Measurements from ENCODE around the gene CCDC15.

CCDC15 gene

DNA sequence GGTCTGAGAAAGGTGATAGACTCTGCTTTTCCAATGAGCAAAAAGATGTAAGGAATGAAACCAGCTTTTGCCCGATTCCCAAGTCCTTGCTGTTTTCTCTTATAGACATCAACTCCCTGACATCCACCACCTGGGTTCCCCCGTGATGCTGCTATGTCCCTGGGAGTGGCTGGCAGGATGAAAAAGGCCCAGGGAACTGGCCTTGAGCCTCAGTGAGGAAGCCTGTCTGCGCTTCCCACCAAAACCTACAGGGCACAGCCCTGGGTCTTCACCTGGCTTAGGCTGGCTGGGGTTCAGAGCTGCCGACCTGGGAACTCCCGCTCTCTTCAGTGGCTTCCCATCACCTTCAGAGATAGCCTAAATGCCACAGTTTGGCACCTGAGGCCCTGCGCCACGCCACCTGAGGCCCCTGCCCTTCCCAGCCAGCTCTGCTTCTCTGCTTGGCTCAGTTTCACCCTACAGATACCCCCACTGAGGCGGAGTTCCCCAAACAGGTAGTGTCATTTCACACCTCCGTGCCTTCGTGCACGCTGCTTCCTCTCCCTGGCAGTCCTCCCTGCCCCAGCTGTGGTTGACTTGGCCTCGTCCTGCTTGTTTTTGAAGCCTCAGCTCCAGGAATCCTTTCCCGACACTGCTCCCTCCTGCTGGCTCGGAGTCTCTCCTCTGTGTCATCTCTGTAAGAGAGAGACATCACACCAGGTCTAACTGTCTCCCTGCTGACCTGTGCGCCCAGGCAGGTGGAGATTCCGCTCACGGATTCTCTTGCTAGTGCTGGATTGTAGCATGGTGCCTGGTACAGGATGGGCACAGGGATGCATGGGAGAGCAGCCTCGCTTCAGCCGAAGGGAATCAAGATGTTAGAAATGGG, 119.8 kb downstream of the CCDC15 start:
- DNase-seq (ENCODE audit: low spot score), result no peak
- TF ChIP-seq, protein P1, sequence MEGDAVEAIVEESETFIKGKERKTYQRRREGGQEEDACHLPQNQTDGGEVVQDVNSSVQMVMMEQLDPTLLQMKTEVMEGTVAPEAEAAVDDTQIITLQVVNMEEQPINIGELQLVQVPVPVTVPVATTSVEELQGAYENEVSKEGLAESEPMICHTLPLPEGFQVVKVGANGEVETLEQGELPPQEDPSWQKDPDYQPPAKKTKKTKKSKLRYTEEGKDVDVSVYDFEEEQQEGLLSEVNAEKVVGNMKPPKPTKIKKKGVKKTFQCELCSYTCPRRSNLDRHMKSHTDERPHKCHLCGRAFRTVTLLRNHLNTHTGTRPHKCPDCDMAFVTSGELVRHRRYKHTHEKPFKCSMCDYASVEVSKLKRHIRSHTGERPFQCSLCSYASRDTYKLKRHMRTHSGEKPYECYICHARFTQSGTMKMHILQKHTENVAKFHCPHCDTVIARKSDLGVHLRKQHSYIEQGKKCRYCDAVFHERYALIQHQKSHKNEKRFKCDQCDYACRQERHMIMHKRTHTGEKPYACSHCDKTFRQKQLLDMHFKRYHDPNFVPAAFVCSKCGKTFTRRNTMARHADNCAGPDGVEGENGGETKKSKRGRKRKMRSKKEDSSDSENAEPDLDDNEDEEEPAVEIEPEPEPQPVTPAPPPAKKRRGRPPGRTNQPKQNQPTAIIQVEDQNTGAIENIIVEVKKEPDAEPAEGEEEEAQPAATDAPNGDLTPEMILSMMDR (IDR thresholded peaks at IDR 0.05; ENCODE audit: extremely low read depth, insufficient read depth, missing control alignments), result no peak
- in situ Hi-C loops (cut with MboI; ENCODE audit: low pct_unique_long_range_greater_than_20kb, low sequenced_read_pairs, unreplicated experiment), result no loop called here

DNA sequence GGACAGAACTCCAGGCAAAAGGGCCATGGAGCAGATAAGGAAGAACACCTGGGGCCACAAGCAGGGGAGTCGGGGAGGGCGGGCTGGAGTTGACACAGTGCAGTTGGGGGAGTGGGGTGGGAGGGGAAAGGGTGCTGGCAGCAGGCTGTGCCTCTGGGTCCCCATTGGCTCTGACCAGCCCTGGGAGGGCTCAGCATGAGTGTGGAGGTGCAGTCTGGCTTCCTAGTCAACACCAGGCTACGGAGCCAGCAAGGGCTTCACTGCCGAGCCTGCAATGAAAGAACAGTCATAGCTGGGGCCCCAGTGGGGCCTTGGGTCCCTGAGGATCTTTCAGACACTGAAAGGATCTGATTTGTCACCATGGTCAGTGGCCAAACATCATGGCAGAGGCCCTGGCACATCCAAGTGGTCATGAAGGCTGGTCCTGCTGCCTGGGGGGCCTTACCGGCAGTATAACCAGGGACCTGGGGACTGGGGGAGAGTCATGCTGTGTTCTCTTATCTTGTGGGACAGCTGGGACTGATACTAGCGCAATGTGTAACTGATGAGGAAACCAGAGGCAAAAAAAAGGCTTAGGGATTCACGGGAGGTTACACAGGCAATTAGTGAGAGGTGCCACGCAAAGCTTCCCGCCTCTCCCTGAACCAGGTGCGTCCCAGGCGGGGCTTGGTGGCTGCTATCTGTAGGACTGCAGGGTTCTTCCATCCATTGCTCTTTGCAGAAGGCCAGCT, 120.7 kb downstream of the CCDC15 start:
- in situ Hi-C loops (cut with MboI; ENCODE audit: low pct_unique_long_range_greater_than_20kb, low sequenced_read_pairs, unreplicated experiment), result no loop called here
- TF ChIP-seq, protein P1 (IDR thresholded peaks at IDR 0.05; ENCODE audit: extremely low read depth, insufficient read depth, missing control alignments), result no peak

DNA sequence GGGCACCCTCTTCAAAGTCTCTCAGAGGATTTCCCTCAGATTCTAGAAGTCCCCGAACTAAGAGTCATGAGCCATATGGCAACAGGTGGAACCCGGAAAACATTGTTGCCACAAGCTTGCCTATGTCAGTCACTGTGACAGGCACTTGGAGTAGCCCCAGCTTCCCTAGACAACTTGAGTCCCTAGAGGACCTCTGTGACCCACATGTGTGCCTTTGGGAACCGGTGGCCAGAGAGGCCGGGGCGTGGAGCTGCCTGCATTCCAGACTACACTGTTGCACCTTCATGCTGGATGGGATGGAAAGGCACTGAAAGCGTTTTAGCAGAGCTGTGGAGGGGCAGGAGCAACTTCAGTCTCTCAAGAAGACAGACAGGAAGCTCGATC, 121.2 kb downstream of the CCDC15 start:
- TF ChIP-seq, protein P1 (IDR thresholded peaks at IDR 0.05; ENCODE audit: extremely low read depth, insufficient read depth, missing control alignments), result no peak
- no peak for DNase-seq (ENCODE audit: low spot score)
- in situ Hi-C loops (cut with MboI; ENCODE audit: low pct_unique_long_range_greater_than_20kb, low sequenced_read_pairs, unreplicated experiment), result no loop called here

More for the DNA sequence above, 120.7 kb downstream of the CCDC15 start:
- no peak for DNase-seq (ENCODE audit: low spot score)

DNA sequence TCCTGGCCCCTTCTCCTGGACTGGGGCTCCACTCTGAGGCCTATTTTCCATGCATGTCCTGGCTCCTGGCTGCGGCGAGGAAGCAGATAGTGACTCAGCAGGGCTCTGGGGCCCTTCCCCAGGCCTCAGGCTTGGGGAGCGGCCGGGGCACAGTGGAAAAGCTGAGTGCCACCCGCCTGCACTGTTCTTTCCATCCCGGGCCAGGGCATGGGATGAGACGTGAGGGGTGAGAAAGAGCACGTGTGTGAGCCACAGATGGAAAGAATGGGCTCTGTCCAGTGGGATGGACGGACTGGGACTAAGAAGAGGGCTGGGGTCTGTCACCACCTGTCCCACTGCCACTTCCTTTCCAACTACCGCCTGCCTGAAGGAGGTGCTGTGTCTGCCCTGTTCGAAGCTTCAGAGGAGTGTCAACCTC, 121.9 kb downstream of the CCDC15 start:
- TF ChIP-seq, protein P1 (IDR thresholded peaks at IDR 0.05; ENCODE audit: extremely low read depth, insufficient read depth, missing control alignments), result no peak
- DNase-seq (ENCODE audit: low spot score), result no peak
- in situ Hi-C loops (cut with MboI; ENCODE audit: low pct_unique_long_range_greater_than_20kb, low sequenced_read_pairs, unreplicated experiment), result no loop called here

DNA sequence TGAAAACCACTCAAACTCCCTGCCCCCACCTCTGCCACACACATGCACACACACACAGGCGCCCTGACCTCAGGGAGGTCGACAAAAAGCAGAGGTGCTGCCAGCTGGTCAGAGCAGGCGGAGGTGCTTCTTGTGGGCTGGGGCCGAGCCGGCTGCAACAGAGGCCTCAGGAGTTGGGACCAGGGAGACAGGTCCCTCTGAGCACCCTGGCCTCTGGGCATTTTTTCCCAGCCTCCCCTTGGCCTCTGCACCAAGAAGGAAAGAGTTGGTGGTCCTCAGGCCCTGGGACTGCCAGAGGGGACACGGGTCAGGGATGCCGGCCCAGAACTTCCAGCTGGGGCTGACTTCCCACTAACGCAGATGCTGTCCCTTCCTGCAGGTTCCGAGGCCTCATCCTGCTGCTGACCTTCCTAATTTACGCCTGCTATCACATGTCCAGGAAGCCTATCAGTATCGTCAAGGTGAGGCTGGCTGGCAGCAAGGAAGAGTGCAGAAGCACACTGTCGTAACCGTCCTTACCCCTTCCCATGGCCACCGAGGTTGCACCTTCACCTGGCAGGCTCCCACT, 122.5 kb downstream of the CCDC15 start:
- in situ Hi-C loops (cut with MboI; ENCODE audit: low pct_unique_long_range_greater_than_20kb, low sequenced_read_pairs, unreplicated experiment), result no loop called here
- TF ChIP-seq, protein P1 (IDR thresholded peaks at IDR 0.05; ENCODE audit: extremely low read depth, insufficient read depth, missing control alignments), result no peak
- no peak for DNase-seq (ENCODE audit: low spot score)

DNA sequence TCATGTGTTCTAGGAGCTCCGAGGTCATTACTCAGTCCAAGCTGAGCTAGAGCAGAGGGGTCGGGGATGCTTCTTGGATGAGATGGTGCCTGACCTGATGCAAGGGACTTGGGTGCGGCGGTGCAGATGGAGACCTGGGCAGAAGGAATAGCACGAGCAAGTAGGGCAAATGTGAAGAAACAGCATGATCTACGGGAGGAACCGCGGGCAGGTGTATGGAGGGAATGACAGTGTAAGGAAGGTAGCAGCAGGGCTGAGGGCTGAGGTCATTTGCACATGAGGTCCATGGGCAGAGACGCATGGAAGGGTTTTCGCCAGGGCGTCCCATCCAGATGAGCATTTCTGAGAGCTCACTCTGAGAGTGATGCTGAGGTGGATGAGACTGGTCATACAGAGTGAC, 124.0 kb downstream of the CCDC15 start:
- no peak for DNase-seq (ENCODE audit: low spot score)
- in situ Hi-C loops (cut with MboI; ENCODE audit: low pct_unique_long_range_greater_than_20kb, low sequenced_read_pairs, unreplicated experiment), result no loop called here
- TF ChIP-seq, protein P1 (IDR thresholded peaks at IDR 0.05; ENCODE audit: extremely low read depth, insufficient read depth, missing control alignments), result no peak
